HG03097 (cell line): ENCODE results near the gene ZNF155.
"Not testable (repeated sequence)": the region's sequence is repeated elsewhere in the genome, so short reads cannot be mapped to it uniquely, and the experiment has no call there.

Experiments
- ATAC-seq: cut with Tn5 transposase; IDR thresholded peaks from one replicate; pipeline ENCODE4 v1.9.1; 2021; ENCODE audit not compliant: unreplicated experiment, low FRiP score

The ZNF155 gene

DNA sequence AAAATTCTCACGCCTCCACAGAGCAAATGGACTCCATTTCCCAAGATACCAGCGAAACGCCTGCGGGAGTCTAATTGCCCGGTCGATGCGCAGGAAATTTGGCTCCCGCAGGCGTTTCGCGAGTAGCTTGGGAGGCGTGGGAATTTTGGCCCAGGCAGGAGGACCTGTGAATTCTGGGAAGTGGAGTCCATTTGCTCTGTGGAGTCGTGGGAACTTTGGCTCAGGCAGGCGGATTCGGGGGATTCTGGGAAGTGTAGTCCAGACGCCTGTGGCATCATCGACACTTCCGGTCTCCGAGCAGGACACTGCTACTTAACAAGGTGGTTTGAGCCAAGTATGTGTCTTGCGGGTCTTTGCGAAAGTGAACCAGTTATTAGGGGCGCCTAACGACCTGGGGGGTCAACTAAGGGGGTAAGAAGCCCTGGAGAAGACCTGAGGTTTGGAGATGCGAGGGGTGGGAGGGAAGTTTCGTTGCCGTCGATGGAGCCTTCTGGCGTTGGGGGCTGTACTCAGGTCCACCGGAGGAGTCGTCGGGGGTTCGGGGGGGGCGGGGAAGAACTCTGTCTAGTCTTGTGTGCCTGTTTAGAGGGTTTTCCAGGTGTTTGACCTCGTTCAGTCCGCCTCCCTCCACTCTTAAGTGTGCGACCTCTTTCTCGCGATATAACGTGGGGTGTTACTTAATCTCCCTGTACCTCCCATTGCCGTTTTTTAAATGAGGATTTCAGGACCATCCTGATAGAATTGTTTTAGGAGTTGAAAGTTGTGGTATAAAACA, at the start of gene ZNF155:
Gene ZNF155 (plus strand): TSS at position 277 of the 775 bp plus-strand sequence. CDS start 4,356 bp downstream, outside the sequence.
- ATAC-seq = peak; percentile 86

GRCh38 chr19:43934985-43935708, 48.8 kb upstream of the ZNF155 start, which contains the start of gene ZNF45:
Gene ZNF45 (minus strand): TSS chr19:43935282. CDS start chr19:43922185, 13,097 bp downstream.
- peak; percentile 90 for ATAC-seq

- ATAC-seq = no peak
Measured at GRCh38 chr19:43936188-43936587, 47.8 kb upstream of the ZNF155 start.

DNA sequence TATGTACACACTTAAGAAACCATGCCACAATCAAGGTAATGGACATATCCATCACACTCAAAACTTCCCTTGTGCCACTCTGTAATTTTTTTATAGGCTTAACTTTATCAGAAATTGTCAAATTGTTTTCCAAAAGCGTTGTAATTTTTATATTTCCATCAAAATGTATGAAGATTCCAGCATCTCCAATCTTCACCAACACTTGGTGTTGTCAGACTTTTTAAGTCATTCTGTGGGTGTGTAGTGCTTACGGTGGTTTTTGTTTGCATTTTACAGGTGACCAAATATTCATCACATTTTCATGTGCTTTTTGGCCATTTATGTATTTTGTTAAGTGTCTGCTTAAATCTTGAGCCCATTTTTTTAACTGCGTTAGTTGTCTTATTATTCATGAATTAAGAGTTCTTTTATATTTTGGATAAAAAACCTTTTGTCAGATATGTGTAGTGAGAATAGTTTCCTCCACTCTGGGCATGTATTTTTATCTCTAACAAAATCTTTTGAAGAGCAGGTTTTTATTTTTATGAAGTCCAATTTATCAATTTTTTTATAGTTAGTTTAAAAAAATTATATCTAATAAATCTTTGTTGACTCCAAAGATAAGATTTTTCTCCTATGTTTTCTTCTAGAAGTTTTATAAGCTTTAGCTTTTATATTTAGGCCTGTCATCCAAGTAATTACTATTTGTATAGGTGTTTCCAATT, 44.3 kb upstream of the ZNF155 start:
- no peak for ATAC-seq

- no peak for ATAC-seq
Measured at GRCh38 chr19:43940719-43941118, 43.3 kb upstream of the ZNF155 start.

GRCh38 chr19:43941209-43941608, 42.8 kb upstream of the ZNF155 start:
- no peak for ATAC-seq

DNA sequence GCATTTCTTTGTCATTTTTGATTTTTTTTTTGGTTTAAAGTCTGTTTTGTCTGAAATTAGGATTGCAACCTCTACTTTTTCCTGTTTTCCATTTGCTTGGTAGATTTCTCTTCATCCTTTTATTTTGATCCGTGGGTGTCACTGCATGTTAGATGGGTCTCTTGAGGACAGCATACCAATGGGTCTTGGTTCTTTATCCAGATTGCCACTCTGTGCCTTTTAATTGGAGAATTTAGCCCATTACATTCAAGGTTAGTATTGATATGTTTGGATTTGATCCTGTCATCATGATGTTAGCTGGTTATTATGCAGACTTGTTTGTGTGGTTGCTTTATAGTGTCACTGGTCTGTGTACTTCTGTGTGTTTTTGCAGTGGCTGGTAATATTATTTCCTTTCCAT, 36.6 kb upstream of the ZNF155 start:
- ATAC-seq = not testable (repeated sequence)

GRCh38 chr19:43949803-43950202, 34.2 kb upstream of the ZNF155 start:
- ATAC-seq = not testable (repeated sequence)

DNA sequence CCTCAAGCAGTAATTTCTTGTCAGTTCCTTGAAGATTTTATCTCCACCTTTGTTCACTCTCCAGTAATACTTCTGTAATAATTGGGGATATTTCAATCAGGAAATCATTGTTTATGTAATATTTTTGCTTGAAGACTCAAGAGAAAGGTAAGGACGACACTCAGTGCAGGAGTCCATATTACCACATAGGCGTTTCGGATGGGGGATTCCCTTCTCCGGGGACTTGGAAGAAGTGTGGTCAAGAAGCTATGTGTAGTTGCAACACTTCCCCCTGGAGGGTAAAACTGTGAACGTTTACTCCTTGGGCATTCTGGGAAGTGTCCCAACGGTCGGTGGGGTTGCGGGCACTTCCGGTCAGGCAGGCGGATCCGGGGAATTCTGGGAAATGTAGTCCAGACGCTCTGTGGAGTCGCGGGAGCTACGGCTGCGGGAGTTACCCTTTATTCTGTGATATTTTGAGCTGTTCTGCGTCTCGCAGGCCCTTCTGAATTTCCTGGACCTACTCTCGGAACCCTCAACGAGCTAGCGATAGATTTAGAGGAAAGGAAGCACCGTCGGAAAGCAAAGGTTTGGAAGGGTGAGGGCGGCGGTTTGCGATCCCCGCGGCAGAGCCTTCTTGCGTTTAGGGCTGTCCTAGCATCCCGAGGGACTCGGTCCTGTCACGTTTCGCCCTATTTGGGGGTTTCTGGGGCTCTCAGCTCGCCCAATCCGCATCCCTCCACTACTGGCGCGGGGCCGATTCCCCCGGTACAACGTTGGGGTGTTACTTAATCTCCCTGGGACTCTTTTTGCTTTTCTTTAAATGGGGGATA, 32.9 kb upstream of the ZNF155 start, which contains the start of gene ZNF221:
Gene ZNF221 (plus strand): TSS at position 395 of the 812 bp plus-strand sequence. CDS start 11,499 bp downstream, outside the sequence.
- ATAC-seq = peak; percentile 95

GRCh38 chr19:43956827-43957226, 27.2 kb upstream of the ZNF155 start:
- no peak for ATAC-seq

DNA sequence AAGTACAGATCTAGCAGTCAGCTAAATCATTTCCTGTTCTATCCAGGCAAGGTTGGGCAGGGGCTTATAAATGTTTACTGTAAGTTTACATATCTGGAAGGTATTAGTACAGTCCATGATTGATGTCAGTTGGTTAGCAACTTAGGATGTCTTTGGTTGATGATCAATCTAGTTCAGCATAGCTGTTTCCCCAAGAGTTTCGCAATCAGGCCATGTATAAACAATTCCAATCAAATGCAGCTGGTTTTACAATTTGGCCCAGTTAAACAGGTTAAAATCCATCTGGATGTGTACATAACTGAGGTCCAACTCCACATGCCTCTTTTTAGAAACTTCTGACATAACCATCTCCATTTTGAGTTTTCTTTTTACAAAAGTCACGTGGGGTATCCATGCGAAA, 26.1 kb upstream of the ZNF155 start:
- no peak for ATAC-seq

DNA sequence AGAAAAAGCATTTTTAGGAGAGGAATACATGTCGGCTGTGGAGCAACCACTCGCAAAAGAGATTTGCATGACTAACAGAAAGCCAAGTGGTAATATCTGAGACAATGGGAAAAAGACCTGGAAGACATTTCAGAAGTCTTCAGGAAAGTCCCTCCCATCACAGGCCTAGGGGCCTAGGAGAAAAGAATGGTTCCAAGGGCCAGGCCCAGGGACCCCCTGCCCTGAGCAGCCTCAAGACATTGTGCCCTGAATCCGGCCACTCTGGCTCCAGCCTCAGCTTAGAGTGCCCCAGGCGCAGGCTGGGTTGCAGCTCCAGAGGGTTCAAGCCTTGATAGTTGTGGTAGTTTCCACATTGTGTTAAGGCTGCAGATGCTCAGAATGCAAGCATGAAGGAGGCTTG, 23.6 kb upstream of the ZNF155 start:
- ATAC-seq = no peak

DNA sequence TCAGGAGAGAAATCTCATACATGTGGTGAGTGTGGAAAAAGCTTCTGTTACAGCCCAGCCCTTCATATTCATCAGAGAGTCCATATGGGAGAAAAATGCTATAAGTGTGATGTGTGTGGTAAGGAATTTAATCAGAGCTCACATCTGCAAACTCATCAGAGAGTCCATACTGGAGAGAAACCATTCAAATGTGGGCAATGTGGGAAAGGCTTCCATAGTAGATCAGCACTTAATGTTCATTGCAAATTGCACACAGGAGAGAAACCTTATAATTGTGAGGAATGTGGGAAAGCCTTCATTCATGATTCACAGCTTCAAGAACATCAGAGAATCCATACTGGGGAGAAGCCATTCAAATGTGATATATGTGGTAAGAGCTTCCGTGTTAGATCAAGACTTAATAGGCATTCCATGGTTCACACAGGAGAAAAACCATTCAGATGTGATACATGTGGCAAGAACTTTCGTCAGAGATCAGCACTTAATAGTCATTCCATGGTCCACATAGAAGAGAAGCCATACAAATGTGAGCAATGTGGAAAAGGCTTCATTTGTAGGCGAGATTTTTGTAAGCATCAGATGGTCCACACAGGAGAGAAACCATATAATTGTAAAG, 17.8 kb upstream of the ZNF155 start:
- no peak for ATAC-seq

DNA sequence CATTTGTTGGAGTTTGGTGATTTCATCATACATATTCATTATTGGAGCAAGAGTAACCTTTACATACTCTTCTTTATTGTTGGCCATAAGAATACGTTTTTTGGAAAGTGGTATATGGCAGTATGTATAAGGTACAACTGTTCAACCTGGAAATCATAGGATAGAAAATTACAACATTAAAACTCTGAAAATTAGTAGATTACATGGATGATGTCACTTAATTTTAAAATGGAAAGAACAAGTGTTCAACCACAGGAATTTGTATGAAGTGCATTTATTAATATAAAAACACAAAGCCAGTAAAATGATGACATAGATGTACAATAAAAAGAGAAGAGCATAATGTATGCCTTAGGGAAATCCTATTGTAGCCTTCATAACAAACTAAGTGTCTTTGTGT, 7.3 kb upstream of the ZNF155 start:
- no peak for ATAC-seq

- peak; percentile 22 for ATAC-seq
Measured at GRCh38 chr19:43983544-43983911, 460 bp upstream of the ZNF155 start.

- peak; percentile 24 for ATAC-seq
Measured at GRCh38 chr19:43984687-43985000, 656 bp downstream of the ZNF155 start.

DNA sequence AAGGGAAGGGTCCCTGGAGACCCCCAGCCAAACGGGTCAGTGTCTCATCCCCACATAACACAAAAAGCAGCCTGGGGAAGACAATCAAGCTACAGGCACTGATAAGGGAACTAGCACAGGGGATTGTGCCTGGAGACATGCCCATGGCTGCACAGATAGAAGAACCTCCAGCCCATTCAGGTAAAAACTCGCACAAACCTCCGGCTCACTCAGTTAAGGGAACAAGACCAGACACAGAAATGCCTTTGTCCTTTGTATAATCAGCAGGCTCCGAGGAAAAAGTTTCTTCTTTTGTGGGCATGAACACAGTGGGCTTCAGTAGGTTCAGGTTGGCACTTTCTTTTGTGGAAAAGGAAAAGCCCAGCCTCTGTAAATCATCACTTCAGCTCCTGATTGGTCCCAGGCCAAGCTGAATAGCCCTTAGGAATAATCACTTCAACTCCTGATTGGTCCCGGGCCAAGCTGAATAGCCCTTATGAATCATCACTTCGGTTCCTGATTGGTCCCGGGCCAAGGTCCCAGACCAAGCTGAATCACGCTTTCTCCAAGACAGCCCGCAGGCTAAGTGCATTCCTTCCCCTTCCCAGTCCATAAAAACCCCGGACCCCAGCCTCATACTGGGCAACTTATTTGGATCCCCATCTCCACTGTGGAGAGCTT, 13.8 kb downstream of the ZNF155 start:
- no peak for ATAC-seq

DNA sequence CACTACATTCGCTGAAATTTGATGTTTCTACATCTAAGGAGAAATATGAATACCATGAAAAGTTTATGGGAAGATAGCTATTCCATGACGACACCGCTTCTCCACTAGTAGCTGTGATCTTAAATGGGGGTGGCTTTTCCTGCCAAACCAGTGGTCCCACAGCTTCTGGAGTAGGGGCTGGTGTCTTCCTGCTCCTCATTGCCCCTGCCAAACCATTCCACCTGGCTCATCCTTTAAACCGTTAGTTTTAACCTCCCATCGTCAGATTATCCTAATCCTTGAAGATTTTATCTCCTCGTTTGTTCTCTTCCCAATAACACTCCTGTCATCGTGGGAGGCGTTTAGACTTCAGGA, 18.2 kb downstream of the ZNF155 start:
- ATAC-seq = no peak

- peak; percentile 90 for ATAC-seq
Measured at GRCh38 chr19:44002566-44003460, 18.8 kb downstream of the ZNF155 start, which contains the start of gene ZNF230. Gene ZNF230 (plus strand): TSS chr19:44002957. CDS start chr19:44007079, 4,122 bp downstream.
